Left renal pelvis (tissue), 4 donors: ENCODE data around the gene LIPM. TPM values are rescaled to one million over a fixed set of nuclear protein-coding genes. Genes with fewer than 3 reads are reported as not detected.

Experiments used
- DNase-seq, 4 donors: peaks; one replicate each; pipeline ENCODE4 v3.0.0-alpha.2; 2013; ENCODE audit warnings: low read depth in 4 of 4, low spot score in 3 of 4
- polyA plus RNA-seq, 4 donors: library from polyadenylated mRNA; unstranded; fragments of 120-200 nt; gene quantifications; one replicate each; pipeline ENCODE4 v1.2.1, GENCODE V29; 2013; ENCODE audit not compliant: insufficient read length in 4 of 4

LIPM gene
- polyA plus RNA-seq, 4 donors: not detected

DNA sequence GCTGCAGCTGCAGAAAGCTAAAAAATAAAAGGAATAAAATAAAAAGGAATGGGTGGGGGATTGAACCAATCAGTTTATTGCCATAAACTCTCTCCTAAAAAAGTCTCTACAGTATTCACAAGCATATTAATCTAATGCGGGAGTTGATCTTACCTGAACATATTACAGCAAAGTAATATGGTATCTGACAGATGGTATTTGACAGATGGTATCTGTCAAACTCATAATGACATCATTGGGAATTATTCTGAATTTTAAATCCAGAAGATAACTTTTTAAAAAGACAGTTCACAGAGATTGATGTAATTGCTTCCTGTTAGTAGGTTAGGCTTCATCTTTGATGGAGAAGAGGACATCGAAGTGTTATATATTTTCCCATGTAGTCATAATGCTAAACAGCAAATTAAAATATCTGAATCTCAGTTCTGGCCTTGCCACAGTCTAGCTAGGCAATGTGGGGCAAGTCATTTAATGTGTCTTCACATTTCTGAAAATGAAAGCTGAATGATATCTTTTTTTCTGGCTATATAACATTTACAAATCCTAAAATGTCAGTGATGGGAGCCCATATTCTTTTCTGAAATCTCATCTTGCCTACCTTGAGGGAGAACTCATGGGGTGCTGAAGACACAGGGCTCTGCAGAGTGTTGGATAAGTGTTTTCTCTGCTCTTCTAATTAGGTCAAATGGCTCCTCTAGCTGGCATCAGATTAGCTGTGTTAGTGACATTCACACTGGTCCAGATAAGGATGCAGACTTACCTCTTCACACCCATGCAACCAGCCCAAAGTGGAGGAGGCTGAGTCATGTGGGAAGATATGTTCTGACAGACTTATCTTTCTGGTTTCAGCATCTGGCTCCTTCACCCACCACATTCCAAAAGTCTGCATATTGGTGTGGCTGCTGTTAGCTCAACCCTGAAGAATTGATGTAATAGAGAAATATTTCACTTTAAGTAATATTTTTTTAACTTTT lies 2.1 kb upstream of the LIPM start:
- DNase-seq: no peak

DNA sequence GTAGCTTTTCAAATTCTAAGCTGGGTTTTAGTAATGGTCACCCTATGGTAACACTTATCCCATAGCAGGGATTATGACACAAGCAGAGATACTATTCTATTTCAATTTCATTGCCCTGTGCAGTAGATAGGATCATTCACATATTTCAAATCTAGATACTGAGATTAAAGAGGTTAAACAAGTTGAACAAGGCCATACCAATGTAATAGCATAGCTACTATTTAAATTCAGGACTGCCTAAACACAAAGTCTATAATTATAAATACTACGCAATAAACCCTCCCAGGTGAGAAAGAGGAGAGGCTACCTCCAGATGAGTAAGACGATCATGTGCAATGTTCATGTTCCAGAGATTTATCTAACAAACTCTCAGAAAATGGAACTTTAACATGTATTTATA lies 1.1 kb downstream of the LIPM start:
- DNase-seq: no peak

DNA sequence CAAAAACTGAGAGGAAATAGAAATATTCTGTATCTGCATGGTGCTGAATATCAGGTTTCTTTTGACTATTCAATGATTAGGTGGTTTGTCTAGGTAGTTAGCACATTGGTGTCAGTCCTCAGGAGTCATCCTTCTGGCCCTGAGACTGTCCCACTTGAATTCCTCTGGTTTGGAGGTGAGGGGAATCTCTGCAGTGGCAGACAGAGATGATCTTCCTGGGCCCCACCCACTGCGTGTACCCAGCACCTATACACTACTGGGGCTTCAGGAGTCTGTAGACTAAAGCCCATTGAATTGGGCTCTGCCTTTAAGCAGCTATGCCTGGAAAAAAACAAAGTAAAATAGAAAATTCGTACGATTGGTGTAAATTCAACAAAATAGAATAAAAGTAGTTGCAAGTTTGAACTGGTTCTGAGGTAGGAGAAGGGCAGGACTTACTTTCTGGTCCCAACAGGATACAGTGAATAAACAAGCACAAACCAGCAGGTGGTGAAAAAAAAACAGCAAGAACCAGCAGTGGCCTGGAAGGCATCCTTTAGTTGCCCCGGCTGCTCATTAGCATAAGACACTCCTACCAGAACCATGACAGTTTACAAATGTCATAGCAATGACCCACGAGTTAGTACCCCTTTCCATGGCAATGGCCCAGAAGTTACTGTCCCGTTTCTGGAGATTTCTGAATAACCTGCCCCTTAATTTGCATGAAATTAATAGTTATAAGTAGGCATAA lies 1.7 kb downstream of the LIPM start:
- DNase-seq: no peak

DNA sequence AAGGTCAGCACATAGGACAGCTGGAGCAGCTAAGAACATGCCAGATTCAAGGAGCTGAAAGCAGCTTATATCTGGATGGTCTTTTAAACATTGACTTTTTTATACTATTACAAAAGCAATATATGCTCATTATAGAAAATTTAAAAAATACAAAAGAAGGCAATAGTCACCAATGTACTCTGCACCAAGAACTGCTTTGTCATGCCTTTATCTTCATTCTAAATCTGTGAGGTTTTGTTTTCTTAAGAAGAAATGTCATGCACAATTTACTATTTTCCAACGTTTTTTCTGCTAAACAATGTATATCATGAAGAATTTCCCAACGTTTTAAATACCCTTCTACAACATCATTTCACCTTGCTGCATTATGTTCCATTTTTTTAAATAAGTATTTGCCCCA lies 2.8 kb downstream of the LIPM start:
- no peak for DNase-seq

DNA sequence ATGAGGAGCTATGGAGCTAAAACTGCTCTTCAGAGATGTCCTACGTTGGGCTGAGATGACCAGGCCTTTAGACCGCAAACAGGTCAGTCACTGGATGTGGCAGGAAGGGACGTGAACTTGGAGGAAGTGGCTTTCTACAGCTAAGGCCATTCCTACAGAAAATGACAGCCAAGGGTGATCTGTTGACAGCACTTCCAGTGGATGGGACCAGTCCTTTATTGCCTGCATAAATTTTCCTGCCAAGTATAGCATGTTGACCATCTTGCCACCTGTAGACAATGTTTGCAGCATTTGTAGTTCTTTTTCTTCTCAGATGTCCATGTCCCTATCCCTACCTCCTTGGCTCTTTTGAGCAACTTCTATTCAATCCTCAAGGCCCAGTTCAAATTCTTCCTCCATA lies 3.4 kb downstream of the LIPM start:
- DNase-seq: no peak

DNA sequence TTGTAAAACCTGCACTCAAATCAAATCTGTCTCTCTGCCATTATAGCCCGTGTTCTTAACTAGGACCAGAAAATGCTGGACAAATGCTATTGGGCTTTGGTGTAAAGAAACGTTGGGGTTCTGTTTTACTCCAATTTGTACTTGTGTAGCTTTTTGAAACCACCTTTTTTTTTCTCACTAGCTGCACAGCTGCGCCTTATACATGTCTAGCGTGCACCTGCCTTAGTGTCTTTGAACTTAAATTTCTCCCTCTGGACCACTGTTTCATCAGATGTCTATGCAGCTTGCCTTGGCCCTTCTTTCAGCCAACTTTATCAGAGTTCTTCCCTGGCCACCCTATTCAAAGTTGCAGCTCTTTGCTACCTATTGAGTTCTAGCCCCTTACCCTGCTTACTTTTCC lies 7.1 kb downstream of the LIPM start:
- DNase-seq: no peak

DNA sequence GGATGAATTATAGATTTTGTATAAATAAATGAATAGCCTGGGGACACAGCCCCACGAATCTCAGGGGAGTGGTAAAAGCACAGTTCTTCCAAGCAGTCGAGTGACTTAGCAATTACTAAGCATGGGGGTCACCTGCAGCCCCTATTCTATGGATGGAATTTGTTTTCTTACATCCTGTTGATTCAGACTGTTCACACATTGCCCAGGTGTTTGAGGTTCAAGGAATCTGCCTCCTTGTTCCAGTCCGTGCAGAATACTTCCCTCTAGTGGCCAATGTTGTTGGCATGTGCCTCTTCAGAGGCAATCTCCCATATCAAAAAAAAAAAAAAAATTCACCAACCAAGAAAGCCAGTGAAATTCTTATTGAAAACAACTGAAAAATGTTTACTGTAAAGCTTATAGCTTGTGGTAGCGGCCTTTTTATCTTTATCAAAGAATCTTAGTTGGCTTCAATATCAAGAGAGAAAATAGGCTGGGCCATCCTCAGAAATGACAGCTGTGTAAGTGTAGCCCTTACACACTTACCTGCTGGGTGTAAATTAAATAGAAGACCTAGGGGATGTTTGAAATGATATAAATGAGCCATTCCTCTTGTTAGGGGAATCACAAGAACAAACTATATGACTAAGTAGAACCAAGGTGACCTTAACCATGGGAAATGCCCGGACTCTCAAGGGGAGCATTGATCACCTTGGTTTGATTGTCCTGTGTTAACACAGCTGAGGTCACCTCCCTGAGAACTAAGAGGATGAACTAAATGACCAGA lies 7.8 kb downstream of the LIPM start:
- DNase-seq: peak in 2 of 4 donors; percentile 5 to 12

DNA sequence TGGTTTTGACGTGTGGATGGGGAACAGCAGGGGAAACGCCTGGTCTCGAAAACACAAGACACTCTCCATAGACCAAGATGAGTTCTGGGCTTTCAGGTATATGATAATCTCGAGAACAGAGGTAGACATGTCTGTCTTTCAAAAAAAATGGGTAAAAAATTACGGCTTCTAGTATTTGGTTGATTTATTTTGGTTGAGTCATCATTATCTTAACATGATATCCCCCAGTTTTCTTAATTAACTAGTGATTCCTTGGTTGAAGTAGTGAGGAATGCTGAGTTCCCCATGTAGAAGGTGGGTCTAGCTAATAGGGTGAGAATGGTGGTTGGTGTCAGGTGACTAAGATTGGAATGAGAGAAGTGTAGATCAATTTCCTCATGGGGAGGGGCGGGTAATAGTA lies 10.7 kb downstream of the LIPM start:
- DNase-seq: no peak

DNA sequence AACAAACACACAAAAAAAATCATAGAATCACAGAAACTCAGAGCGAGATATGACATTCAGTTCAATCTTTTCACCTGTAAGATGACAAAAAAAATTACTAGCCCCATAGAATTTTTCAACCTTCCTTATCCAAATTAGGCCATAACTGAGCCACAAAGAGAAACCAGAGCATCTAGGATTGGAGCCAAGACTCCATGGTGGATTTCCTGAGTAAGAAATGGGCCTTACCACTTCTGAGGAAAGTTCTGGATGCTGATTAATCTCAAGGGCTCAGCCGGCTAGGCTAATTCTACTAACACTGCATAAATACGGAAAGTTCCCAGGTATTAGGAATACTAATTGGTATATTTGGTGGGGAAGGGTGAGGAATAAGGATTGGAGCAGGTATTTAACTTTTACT lies 16.8 kb downstream of the LIPM start:
- DNase-seq: no peak

DNA sequence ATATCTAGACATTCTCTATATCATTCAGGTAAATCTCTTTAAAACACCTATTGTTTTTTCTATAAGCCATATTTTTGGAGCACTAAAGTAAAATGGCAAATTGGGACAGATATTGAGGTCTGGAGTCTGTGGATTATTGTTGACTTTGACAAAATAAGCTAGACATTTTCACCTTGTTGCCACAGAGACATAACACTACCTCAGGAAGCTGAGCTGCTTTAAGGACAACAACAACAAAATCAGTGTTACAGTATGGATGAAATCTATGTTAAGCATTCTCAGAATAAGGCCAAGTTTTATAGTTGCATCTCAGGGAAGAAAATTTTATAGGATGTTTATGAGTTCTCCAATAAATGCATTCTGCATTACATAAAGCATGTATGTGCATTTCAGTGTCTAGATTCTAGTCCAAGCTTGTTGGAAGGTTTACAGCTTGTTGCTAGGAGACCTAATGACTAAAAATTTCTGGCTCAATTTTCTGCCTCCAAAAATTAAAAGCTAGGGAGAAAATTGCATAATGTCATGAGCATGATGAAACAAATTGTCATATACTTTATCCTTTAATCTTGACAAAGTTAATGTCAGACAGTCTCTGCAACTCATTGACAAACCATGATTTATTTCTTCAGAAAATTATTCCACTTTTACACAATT lies 18.3 kb downstream of the LIPM start:
- peak in 2 of 4 donors; percentile 14 to 36 for DNase-seq

DNA sequence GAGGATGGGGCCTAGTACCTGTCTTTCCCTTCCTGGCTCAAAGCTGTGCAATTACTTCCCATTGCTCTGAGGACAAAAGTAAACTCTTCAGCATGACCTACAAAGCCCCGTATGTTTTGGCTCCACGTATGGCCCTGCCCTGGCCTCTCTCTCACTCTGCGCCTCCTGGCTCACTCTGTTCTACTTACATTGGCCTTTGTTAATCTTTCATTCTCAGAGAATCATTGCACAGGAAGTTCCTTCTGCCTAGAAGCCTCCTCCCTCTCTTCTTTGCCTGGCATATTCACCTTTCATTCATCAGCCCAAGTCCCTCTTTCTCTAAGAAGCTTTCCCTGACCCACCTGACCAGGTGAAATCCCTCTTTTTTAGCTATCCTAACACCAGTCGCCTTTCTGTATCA lies 23.9 kb downstream of the LIPM start:
- no peak for DNase-seq

DNA sequence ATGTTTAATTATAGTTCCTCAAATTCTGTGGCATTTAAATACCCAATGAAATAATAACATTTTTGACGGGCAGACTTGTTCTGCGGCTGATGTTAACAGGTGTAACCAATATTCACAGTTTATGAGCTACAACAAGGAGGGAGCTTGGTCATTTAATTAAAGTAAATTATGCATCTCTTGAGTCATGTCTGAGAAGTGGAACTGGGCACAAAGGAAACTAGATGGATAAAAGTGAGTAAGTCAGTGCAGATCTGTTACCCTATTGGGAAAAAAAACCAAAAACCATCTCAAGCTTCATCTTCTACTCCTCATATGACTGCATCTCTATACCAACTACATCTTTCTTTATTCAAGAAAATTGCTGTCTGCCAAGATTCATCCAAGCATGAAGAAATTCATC lies 25.1 kb downstream of the LIPM start:
- no peak for DNase-seq

DNA sequence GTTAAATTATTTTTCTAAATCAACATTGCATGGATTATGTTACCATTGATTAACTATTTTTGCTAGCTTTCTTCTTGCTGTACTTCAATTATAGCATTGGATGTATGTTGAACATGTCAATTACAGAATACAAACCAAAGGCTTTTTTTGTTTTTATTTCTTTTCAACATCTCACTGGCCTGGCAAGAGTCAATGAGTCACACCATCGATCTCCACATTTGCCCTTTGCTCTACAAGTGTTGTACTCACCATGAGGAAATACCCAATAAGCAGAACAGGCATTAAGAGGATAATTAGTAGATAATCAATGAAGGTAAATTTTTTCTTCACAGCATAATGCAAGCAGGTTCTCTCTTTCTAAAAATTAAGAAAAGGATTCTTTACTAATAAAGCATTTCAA lies 25.8 kb downstream of the LIPM start:
- no peak for DNase-seq

DNA sequence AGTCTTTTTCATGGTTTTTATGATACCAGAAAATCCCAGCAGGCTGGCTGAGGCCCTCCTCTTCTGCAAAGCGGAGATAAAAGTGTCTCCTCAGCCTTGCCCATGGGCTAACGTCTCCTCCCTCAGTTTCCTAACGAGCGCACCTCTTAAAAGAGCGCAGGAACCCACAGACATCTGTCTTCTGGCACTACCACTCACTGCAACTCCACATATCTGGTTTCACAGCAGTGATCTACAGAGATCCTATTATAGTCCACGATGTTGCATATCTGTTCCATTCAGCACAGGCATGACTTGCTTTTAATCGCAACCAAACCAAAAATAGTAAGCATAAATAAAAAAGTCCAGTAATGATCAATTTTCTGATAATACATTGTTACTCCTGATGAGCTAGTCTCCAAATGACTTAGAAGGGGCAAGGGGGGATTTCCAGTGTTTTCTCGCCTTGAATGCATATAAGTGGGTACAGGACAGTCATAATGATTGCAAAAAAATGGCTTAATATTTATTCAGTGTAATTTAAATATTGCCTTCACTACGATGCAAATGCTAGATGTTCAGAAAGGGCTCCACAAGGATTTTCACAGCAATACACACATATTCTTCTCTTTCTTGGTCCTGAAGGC lies 28.2 kb downstream of the LIPM start:
- no peak for DNase-seq

DNA sequence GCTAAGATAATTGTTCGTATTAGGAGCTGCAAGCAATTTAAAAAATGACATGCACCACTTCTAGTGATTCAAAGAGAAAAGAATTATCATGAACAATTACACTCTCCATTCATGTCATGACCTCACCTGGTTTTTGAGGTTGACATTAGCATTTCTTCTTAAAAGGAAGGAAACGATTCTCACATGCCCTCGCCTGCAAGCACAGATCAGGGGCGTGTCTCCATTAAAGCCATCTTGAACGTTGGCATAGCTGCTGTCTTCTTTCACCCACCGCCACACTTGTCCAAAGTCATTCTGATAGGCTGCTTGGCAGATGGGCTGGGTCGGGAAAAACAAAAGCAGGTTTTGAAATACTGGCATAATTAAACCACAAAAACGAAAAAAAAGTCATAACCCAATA lies 29.2 kb downstream of the LIPM start:
- no peak for DNase-seq

DNA sequence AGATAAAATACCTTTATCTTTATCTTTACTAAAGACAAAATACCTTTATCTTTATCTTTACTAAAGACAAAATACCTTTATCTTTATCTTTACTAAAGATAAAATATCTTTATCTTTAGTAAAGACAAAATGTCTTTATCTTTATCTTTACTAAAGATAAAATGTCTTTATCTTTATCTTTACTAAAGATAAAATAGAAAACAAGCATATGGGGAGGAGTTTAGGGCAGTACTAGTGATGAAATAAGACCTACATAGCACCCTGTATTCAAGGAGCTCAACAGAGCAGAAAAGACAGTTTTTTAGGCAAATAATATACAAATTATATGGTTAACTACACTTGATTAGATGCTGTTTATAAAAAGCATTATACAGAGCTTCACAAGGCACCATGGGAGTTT lies 29.8 kb downstream of the LIPM start:
- no peak for DNase-seq

DNA sequence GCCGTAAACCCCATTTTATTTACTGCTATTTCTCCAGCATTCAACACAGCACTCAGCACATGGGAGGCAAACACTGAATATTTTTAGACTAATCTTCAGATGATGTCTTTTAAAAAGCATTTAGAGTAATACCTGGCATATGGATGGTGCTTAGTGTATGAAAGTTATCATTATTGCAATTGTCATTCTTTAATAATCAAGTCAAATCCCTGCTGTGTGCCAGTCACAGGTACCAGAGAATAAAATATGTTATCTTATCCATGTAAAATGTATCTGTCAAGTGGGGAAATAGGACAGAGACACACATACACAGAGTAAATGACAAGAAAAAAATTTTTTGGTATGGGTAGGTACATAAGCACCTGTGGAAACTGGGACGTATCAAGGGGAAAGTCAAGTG lies 30.6 kb downstream of the LIPM start:
- DNase-seq: no peak

DNA sequence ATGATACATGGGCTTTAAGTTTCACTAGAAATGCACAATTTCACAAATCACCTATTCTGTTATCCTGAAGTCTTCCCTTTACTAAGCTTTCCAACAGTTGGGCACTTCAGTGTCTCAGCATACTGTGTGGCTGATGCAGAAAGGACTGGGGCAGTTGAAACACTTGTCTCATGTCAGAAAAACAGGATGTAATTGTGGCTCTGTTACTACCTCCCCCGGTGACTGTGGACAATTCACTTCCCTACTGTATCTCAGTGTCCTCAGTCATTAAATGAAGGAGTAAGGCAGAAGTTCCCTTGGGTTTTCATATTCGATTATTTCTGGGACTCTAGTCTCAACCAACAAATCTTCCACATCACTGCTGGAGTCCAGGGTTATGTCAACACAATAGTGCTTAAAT lies 31.2 kb downstream of the LIPM start:
- DNase-seq: no peak

DNA sequence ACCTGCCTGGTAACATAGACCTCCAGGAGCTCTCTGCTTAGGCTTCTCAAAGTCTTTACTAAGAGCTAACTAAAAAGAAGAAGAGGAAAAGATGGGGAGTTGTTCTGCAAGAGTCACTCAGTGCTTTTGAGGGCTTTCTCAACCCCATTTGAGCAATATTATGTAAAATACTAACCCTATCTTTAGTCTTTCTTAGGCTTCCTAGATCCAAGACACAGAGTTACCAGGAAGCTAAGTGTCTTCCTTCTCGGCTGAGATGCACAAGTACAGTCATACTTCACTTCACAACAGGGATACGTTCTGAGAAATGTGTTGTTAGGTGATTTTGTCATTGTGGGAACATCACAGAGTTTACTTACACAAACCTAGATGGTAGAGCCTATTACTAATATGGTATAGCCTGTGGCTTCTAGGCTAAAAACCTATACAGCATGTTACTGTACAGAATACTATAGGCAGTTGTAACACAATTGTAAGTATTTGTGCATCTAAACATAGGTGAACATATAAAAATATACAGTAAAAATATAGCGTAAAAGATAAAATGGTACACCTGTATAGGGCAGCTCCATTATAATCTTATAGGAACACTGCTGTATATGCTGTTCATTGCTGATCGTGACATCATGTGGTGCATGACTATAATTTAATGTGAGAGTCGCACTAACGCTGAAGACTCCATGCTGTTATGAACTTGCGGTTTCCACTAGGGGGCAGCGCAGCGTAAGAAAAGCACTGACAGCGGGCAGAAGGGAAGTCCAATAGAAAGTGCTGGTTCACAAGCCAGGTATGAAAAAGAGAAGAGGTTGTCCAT lies 32.8 kb downstream of the LIPM start:
- peak; percentile 61 to 67 (median 66) for DNase-seq

DNA sequence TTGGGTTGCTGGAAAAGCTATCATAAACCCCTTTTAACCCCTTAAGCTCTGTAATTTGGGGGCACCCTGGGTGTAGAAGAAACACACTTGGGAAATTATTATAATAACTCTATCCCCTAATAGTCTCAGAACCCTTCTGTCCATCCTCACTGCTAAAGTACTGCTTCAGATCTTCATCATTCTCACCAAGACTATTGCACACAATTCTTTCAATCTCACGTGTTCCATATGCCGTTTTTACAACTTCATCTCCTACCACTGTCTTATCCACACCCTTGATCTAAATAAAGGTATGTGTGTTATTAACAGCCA lies 33.3 kb downstream of the LIPM start:
- no peak for DNase-seq
